ENCODE measurements around the gene FOXE1.

The FOXE1 gene

DNA sequence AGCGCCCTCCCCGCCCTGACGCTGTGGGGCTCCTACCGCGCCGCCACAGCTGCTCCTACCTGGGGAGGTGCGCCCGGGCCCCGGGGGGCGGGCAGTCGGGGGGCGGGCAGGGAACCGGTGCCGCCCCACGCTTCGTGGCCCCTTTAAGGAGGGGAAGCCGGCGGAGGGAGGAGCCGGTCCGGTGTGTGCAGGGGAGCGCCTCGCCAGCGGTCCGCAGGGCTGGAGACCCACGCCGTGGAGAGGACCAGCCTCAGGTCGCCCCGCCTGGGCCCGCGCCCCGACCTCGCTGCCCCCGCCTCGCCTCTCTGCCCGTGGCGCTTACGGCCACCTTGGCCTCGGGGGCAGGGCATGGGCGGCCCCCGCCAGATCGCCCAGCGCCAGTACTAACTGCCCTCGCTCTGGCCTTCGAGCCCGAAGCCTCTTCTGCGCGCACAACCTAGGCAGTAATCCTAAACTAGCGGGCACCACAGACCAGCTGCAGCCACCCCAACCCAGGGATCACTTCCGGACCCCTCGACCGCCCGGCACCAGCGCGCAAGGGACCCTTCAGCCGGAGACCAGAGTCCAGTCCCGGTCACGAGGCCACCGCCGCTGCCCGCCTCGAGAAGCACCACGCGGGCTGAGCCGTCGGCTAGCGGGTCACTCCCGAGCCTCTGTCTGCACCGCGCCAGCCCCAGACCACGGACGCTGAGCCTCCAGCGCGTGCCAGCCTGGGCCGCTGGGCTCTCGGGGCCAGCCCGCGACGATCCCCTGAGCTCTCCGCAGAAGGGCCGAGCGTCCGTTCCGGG lies at the start of gene FOXE1:
FOXE1 (plus strand) TSS at position 171 of the 788 bp plus-strand sequence. CDS start 689 bp downstream, outside the sequence.
- DNase-seq: no peak

DNA sequence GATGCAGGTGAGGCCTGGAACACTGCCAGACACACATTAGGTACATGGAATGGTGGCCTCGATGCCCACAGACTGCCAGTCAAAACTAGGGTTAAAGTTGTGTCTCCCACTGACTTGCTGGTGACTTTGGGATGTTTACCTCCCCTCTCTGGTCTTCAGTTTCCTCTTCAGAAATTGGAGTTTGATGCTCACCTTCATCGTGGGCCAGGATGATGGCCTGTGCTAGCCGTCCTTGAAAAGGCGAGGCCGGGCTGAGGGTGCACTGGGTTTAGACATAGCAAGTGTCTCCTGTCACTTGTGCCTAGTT lies 49.0 kb upstream of the FOXE1 start:
- no peak for DNase-seq

DNA sequence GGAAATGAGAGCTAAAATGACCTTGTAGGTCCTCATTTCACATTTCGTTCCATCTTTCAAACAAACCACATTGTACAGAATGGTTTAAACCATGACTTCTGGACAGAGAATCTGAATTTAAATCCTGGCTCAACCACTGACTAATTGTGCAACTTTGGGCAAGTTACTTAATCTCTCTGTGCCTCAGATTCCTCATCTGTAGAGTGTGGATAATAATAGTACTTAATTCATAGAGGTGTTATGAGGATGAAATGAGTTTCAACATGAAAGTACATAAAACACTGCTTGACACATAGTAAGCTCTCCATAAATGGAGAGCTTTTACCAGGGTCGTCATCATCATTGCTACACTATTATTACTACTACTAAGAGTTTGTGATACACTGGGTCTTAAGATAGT lies 46.3 kb upstream of the FOXE1 start:
- no peak for DNase-seq

DNA sequence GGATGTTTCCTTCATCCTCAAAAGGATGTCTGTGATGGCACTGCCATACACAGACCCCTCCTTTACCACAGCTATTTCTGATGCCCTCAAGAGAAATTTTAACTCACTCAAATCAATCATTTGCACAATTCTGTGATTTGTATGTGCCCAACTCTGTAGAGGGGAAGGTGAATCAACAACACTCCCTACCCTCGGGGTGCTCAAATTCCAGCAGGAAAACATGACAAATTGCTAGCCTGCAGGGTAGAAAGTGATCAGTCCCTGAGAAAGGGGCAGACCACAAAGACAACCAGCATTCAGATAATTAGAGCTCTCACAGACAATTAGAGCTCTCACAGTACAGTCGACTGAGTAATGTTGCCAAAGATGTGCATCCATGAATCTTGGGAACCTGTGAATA lies 45.3 kb upstream of the FOXE1 start:
- DNase-seq: no peak

DNA sequence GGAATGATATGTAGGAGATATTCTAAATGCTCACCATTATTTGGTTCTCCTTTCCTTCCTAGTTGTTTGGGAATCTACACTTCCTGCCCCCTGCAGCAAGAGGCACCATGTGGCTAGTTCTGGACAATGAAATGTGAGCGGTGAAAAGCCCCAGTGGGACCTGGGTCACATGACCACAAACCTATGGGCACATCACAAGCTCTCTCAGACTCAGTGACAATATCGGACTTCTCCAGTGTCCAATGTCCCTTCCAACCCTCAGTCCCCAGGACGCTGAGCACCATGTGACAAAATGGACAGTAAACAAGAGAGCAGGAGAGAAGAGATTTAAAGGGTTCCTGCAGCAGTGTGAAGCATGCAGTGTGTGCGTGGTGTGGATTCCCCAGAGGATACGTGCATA lies 44.6 kb upstream of the FOXE1 start:
- no peak for DNase-seq

DNA sequence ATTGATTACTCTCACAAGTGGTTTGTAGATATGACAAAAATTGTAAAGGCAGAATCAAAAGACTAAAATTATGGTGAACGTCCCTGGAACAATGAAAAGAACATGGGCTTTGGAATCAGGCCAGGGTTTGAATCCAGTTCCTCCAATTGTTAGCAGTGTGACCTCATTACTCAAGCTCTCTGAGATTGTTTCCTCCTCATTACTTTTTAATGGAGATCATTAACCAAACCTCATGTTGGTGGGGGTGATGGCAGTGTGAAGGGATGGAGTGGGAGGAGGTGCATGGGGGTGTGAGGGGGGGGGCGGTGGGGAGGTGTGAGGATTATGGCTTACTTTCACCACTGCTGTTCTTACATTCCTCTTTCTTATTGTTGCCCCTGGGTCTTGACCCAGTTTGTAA lies 44.1 kb upstream of the FOXE1 start:
- DNase-seq: no peak

DNA sequence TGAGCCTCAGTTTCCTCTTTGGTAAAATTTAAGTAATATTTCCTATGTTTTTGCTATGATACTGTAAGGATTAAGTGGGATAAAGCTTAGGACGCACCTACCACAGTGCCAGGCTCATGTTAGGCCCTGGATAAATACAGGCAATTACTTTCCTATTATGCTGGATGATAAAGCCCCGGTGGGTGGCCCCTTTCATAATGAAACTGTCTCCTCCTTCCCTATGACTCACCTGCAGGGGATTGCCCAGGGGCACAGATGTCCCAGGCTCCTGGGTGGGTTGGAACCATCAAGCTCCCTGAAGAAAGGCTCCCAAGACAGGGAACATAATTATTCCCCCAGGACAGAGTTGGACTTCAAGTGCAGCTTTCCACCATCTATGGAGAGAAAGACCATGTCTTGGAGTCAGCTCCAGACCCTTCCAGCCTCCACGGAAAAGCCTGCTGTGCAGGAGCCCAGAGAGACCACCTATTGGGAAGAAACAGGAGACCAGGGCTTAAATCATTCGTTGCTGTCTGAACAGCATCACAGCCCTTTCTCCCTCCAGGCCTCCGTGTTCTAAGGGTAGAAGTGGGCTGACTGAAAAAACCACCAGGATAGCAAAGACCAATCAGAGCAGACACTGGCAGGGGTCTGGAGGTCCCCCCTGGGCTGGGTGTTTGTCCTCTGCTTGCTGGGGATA lies 43.2 kb upstream of the FOXE1 start:
- DNase-seq: no peak

DNA sequence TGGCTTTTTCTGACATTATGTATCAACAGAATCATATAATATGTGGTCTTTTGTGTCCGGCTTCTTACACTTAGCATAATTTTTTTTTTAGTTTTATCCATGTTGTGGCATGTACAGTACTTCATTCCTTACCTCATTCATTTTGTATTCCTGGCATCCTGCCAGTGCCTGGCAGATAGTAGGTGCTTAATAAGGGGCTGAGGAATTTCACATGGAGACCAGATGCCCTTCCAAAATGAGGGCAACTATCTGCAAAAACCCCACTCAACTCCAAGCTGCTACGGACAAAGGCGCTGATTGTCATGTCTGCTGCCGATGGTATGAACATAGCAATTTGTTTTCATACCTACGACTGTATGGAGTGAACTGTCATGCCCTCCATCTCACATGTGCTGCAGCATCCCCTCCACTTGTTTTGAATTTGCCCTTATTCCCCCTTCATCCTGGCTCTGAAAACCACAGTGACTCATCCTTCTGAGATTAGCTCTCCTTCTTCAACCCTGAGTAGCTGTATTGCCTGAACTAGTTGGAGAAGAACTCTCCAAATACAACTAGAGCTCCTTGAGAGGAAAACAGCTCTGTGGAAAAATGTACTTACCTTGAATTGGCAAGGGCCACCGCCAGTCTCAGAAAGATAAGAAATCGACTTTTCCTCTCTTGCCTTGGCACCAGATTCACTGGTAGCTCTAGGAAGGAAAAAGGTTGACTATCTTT lies 41.3 kb upstream of the FOXE1 start:
- no peak for DNase-seq

DNA sequence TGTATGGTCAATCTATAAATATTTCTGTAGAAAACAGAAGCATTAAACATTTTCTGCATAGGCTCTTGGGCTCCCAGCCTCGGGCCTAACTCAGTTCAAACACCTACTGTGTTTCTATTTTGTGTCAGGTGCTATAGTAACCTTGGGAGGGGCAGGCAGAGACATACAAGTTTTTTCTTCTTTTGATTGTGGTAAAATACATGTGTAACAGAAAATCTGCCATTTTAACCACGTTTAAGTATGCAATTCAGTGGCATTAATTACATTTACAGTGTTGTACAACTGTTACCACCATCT lies 40.8 kb upstream of the FOXE1 start:
- DNase-seq: no peak

DNA sequence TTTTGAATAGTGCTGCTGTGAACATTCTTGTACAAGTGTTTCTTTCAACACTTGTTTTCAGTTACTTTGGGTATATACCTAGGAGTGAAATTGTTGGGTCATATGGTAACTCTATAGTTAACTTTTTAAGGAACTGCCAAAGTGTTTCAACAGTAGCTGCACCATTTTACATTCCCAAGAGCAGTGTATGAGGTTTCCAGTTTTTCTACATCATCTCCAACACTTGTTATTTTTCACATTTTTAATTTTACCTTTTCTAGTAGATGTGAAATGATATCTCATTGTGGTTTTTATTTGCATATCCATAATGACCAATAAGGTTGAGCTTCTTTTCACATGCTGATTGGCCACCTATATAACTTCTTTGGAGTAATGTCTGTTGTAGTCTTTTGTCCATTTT lies 40.0 kb upstream of the FOXE1 start:
- DNase-seq: no peak

DNA sequence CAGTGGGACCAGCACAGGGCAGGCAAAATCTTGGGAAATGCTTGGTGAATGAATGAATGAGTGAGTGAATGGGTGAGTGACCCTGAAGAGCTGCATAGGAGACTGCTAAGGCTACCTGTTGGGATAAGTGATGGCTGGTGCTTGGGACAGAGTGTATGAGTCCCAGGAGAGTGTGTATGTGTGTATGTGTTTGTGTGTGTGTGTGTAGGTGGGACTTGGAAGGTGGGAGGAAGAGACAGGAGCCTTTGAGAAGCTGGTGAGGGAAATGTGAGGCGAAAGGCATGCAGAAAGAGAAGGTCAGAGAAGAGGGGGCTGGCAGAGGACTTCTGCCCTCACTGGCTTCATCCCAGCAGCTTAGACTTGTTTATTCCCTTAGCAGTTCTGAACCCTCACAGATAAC lies 33.3 kb upstream of the FOXE1 start:
- DNase-seq: no peak

DNA sequence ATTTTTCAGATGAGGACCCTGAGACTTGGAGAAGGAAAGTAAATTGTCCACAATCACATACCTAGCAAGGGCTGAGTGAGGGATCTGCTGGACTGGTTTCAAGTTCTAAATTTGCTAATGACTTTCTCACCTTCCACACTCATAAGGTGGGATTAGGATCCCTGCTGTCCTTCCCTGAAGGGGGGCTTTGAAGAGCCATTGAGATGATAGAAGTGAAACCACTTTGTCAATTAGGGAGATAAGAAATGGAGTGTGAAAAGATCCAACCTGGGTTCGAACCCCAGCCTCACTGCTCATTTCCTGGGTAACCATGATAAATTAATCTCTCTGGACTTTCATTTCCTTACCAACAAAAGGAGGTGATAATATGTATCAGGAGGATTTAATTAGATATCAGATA lies 32.7 kb upstream of the FOXE1 start:
- DNase-seq: no peak

DNA sequence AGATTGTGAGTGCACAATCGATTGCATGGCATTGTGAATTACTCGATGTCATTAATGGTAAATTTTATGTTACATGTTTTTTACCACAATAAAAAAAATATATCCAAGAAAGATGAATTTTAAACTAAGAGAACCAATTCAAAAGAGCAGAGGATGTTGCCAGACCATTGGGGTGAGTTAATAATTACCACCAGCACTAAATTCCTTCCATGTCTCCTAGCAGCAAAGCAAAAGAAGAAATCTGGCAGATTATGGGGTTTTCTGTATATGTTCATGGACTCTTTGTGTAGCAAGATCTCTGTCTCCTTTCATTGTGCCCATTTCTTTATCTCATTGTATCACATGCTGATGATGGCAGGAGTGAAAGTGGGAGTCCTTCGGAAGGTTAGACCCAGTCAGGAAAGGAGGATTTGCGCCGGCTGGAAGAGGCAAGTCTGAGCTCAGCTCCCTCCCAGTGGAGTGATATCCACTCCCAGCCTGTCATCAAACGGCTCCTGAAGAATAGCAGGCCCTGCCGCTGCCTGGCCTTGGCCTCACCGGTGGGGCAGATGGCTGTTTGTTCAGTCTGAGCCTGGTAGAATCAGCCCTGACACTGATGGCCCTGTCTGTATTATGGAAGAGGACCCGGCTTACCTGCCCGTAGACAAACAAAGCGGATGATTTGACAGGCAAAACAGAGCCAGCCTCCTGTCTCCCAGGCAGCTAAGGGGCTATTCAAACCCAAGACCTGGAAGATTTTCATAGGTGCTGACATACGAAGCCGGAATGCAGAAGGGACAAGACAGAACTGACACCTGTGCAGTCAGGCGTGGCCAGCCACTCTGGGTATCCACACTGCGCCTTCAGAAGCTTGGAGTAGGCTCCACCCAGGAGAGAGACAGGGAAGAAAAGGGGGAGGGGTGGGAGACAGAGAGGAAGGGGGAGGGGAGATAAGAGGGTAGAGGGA lies 21.9 kb upstream of the FOXE1 start:
- no peak for DNase-seq

DNA sequence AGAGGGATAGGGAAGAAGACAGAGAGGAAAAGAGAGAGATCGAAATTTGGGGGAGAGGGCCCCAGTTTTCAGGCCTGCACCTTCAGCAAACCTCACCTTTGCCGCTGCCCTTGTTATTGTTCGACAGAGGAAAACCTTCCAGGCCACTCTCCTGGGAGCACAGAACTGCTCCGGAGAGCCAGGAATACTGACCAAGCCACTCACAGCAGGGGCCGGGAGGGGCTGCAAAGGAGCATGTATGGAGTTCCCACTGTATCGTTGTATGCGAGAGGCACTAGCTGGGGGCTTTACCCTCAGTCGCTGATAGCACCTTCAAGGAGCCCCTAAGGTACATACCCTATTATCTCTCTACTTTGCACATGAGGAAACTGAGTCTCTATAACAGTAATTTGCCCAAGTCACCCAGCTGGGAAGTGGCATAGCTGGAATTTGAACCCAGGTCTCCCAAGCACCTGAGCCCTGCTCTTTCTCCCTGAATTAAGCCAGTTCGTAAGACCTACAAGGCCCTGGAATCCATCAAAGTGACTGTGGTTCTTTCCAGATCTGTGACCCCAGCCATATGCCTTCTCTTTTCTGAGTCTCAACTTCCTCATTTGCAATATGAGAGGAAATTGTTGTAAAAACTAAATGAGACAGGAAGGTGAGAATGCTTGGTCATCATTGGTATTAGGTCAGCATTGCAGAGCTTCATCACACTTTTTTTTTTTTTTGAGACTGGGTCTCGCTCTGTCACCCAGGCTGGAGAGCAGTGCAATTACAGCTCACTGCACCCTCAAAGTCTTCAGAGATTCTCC lies 21.0 kb upstream of the FOXE1 start:
- no peak for DNase-seq

DNA sequence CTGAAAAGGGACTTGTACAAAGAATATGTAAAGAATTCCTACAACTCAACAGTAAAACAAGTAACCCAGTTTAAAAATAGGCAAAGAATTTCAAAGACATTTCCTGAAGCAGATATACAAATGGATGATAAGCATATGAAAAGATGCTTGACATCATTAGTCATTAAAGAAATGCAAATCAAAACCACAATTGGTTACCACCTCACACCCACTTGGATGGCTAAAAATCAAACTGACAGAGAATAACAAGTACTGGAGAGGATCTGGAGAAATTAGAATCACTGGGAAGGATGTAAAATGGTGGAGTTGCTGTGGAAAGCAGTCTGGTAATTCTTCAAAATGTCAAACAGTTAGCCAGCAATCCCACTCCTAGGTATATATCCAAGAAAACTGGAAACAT lies 12.5 kb upstream of the FOXE1 start:
- DNase-seq: no peak

DNA sequence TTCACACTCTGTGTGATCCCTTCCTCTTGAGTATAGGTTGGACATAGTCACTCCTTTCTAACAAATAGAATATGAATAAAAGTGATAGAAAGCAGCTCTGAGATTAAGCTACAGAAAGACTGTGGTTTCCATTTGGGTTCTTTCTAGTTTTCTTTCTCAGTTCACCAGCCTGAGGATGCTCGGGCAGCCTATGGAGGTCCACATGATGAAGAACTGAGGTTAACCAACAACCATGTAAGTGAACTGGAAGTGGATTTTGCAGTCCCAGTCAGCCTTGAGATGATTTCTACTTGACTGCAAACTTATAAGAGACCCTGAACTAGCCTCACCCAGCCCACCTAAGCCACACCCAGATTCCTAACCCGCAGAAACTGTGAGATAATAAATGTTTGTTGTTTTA lies 10.1 kb upstream of the FOXE1 start:
- no peak for DNase-seq

DNA sequence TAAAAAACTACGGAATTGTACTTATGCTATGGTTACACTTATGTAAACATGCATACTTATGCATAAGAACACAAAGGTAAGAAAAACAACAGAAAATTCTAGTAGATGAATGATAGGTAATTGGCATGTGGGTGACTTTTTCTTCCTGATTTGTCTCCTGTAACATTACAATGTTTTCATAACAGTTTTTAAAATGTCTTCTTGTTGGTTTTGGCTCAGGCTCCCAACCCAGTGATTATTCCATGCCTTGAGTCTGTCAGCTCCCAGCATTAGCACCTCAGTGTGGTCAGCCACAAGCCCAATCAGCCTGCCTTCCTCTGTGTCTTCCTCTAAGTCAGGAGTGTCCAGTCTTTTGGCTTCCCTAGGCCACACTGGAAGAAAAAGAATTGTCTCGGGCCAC lies 7.9 kb upstream of the FOXE1 start:
- no peak for DNase-seq

DNA sequence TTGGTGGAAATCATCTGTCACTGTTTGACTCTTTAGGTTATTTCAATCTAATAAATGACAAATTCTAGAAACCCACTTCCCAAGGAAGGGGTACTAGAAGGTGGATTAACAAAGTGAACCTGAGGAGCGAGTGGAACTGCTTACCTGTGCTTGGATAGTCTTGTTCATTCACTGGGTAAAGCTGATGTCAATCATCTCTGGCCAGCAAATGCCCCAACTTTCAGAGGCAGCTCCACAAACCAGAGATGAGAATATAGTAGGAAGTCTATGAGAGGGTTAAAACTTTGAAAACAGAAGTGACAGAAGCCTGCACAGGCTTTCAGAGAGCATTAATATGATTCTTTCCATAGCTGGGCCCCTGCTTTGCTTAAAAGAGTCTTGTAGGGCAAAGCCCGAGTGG lies 7.3 kb upstream of the FOXE1 start:
- DNase-seq: no peak

DNA sequence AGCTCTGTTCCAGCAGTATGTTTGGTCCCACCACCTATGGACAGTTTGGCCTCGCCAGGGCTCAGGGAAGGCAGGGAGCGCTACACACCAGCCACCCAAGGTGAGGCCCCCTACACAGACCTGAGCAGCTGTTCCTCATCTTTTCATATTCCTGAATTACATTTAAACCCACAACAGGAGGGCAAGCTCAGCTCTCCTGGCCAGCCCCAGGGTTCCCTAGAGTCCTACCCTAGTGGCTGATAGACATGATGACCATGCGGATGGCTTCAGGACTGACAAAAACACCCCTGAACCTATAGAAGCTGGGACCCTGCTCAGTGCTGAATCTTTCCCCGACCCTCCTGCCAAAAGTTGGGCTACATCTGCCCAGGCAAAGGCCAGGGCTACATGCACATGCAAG lies 6.7 kb upstream of the FOXE1 start:
- no peak for DNase-seq

DNA sequence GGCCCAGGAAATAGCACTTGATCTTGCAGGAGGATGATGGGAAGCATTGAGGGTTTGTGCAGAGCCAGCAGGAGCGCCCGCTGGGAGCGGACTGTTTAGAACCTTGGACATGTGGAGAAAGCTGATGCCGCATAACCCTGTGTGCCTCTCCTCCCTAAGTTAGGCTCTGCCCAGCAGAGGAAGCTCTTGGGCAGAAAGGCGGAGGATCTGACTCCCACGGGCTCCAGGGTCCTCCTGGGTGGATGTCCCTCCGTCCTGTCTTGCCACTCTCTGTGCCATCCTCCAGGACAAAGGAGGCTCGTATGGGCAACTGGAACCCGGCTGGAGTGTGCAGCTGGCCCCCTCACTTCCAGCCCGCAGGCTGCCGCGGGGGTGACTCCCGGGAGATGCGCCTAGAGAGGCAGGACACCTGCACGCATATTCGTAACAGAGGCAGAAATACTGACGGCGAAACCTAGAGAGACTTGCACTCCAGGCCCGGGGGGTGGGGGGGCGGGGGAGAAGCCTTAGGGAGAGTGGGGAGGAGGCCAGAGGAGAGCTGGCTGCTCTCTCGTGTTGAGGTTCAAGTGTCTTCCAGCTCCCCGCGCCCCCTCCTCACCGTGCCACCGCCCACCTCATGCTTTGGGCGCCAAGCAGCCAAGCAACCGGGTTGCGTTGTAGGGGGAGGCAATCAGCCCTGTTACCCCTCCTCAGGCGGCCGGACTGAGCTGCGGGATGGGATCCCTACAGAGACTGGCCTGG lies 5.4 kb upstream of the FOXE1 start:
- no peak for DNase-seq

DNA sequence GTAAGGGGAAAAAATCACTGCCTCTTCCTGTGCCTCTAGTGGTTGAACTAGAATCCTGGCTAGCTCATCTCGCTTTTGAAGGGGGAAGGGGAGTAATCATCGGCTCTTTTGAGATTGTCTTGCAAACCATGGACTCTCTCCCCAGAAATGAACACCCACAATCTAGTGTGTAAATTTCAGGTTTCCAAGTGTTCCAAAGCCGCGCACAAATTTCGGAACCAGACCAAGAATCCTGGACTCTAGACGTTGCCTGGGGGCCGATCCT lies 4.9 kb upstream of the FOXE1 start:
- DNase-seq: no peak

All from activated CD4-positive, alpha-beta T cell treated with anti-CD3 and anti-CD28 coated beads, Interleukin-2, amount 50 U/mL, for 16 hours (primary cell).